Stimulated activated CD4-positive, alpha-beta T cell treated with anti-CD3 and anti-CD28 coated beads, Interleukin-4, amount 100 ng/mL, for 1 hour (primary cell): Measurements from ENCODE around the gene CSF2RB.

Source experiments
- DNase-seq: peaks from one replicate; pipeline ENCODE4 v3.0.0-alpha.2; 2020

CSF2RB gene

DNA sequence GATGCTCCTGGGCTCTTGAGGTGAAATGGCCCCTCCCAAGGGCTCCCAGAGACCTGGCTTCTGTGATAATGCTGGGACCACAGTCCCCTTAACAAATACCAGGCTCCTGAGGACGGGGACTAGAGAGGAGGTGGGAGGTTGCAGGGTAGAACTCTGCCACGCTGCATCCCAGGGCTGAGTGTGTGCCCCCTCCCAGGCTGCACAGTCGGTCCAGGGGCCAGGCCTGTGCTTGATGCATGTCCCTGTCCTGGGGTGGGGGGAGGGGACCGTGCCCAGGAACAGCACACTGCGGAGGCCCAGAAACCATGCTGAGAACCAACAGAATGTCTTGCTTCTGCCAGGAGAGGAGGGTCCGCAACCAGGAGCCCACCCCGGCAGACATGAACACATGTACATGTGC is 9.3 kb downstream of the CSF2RB start:
- no peak for DNase-seq

DNA sequence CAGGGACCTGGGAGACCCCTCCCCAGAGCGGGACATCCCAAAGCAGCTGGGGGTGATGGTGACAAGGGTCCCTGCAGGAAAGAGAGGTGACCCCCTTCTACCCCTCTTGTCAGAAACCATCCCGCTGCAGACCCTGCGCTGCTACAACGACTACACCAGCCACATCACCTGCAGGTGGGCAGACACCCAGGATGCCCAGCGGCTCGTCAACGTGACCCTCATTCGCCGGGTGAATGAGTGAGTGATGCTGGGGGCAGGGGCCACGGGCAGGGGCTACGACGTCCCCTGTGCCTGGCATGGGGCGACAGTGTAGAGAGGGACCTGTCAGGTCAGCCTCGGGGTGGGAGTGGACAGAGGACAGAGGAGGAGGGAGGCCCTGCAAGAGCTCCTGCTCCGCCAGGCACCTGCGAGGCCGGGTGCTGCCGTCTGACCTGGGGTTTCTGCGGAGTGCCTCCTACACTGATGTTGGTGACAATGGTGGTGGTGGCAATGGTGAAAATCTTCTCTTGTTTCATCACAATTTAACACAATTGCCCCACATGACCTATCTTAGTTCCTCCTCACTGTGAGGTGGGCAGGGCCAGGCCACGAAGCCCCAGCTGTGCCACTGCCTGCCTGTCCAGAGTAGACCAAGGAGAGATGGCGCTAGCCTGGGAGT is 9.8 kb downstream of the CSF2RB start:
- DNase-seq, result no peak

DNA sequence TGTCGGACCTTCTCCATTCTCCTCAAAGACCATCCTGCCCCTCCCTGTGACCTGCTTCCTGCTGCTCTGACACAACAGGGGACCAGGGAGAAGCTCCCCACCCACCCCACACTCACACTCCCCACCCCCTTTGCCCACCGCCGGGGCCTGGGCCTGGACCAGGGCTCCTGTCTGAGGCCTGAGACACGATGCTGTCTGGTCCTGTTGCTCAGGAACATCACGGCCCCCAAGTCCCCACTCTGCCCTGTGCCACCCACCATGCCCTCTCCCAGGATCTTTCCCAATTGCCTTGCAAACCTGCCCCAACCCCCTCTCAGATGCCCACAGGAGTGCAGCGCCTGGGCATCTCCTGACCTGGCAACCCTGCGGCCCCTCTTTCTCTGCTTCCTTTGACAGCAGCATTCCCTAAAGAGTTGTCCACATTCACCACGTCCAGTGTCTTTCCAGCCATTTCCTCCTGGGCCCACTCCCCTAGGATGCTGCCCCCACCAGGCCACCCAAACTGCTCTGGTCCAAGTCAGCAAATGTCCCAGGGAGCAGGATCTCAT is 10.8 kb downstream of the CSF2RB start:
- no peak for DNase-seq

DNA sequence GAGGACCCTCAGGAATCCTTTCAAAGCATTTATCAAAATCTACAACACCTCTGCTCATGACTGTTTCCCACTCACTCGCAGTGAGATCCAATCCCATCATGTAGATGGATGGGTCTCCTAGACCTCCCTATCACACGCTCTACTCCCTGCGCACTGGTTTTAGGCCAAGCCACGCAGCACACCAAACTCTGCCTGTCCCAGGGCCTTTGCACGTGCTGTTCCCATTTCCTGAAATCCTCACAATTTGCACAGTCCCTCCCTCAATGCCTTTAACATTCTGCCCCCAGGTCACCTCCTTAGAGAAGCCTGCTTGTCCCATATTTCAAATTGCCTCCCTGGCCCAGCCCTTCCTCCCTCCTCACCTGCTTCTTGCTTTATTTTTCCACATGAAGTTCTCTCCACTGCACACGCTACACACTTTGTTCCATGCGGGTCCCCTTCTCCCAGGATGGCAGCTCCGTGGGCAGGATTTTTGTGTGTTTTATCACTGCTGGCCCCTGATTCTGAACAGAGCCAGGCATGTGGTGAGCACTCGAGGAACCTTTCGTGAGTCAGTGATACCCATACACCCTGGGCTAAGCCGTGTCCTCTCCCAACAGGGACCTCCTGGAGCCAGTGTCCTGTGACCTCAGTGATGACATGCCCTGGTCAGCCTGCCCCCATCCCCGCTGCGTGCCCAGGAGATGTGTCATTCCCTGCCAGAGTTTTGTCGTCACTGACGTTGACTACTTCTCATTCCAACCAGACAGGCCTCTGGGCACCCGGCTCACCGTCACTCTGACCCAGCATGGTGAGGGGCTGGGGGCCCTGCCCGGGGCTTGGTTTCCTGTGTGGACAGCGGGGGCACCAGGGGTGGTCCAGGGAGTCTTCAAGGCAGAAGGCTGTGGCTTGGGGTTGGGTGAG is 12.2 kb downstream of the CSF2RB start:
- no peak for DNase-seq

DNA sequence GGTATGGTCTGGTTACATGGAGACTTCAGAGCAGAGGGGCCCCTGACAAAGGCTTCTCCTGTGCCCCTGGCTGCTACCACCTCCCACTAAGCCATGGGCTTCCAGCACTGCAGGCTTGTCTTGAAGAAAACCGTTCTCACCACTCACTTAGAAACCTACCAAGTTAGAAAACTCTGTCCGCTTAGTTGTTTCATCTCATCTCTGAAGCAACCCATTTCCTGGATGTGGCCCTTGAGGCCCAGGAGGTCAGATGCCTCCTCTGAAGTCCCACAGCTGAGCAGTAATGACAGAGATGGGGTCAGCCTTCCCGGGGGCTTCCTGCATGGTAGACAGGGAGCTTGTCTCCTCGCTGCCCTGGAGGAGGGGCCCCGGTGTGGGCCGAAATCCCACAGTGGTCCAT is 12.9 kb downstream of the CSF2RB start:
- DNase-seq, result no peak

DNA sequence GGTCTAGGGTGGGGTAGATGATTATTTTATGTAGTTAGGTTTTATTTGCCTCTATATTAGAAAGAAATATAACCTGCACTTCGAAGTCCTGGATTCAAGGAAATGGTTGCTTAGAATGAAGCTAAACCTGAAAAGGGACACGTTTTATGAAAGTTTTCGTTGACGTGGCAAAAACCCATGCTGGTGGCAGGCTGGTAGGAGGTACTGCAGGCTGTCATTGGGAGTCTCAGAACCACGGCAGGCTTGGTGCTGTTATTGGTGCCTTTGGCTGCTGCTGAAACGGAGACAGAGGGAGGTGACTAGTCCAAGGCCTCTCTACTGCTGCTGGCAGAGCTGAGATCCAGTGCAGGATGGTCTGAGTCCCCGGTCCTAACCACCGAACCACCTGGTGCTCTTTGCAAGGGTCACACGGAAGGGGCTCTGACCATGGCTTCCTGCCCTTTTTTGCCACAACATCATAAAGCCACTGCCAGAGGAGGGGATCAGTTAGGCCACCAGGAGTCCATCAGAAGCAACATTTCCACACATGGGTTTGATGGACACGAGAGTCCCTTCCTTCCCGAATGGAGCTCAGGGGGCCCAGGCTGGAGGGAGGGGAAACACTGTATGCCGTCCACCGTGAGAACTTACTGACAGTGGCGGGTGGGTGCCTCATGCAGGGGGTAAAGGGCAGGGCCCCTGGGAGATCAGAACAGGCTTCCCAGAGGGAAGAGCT is 13.4 kb downstream of the CSF2RB start:
- no peak for DNase-seq

DNA sequence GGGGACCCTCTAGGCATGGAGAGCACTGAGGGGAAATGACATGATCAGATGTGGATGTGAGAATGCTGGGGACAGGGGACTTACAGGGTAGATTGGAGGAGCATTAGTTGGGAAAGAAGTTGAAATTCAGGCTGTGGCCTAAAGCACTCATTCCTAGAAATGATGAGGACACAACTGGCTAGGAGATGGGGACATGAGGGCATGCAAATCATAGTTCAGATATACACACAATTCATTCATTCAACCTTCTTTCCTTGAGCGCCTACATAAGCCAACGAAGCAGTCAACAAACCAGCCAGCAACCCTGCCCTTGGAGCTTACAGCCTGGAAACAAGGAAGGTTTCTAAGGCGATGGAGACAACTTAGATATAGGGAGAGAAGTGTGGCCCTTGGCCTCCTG is 14.2 kb downstream of the CSF2RB start:
- no peak for DNase-seq

DNA sequence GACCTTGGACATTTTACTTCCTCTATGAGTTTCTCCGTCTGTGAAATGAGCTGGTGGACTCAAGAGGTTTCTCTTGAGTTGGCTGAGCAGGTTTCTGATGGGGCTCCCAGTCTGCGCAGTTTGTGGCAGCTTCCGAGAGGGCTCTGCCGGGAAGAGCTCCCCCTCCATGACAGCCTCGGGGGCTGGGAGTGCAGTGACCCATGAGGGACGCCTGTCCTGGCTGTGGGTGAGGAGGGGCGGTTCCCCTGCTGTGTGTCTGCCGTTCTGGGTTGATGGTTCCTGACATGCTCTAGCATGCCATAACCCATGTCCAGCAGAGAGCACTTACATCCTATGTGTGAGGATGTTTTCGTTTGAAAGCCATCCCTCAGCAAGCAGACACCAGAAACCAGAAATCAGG is 14.8 kb downstream of the CSF2RB start:
- no peak for DNase-seq

DNA sequence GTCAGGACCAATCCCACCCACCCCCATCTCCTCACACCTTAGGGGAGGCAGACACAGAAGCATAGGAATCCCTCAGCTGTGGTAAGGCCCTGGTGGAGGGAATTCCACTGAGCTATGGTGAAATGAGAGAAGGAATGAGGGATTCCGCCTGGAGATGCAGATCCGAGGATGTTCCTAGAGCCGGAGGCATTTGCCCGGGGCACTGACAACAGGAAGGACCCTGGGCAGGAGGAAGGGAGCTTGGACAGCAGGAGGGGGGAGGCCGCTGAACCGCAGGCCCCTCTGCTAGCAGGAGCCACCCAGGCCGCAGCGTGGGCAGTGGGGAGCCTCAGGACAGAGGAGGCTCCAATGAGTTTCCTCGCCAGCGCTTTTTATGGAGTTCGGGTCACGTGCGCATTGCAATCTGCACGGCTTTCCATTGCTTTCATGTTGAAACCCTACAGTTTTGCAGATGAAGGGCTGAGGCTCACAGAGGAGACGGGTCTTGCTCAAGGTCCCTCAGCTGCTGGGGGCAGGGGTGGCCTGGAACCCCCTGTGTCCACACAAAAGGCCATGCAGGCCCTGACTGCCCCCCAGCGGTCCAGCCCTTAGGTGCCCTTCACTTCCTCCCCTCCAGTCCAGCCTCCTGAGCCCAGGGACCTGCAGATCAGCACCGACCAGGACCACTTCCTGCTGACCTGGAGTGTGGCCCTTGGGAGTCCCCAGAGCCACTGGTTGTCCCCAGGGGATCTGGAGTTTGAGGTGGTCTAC is 15.5 kb downstream of the CSF2RB start:
- DNase-seq, result no peak

DNA sequence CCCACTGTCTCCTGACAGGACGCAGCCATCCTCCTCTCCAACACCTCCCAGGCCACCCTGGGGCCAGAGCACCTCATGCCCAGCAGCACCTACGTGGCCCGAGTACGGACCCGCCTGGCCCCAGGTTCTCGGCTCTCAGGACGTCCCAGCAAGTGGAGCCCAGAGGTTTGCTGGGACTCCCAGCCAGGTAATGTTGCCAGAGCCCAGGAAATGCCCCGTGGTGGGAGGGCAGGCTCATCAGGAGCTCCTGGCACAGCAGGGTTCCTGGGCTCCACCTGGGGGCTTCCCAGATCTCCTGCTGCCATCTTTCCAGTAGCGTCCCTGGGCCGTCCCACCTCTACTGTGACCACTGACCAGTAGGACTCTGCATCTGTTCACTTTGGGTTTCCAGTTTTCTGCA is 16.2 kb downstream of the CSF2RB start:
- no peak for DNase-seq

DNA sequence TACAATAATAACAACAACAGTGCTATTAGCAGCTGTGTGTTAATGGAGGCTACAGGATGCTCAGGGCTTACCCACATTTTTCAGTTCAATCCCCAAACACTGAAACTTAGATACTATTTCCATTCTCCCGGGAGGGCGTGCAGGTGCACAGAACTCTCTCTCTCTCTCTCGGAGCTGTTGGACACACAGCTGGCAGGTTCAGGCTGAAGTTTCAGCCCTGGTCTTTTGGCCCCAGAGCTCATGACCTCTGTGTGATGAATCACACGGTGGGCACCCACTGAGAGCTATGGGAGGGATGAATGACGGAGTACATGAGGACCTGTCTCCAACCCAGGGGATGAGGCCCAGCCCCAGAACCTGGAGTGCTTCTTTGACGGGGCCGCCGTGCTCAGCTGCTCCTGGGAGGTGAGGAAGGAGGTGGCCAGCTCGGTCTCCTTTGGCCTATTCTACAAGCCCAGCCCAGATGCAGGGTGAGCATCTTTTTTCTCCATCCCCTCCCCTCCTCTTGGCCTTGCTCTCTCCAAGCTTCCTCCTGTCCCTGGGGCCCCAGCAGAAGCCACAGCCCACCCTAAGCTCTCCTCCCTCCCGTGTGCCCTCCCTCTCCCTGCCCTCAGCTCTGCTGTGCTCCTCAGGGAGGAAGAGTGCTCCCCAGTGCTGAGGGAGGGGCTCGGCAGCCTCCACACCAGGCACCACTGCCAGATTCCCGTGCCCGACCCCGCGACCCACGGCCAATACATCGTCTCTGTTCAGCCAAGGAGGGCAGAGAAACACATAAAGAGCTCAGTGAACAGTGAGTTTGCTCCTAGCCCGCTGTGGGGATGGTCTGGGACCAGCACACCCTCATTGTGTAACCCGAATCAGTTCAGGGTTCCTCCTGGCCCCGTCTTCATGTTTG is 16.9 kb downstream of the CSF2RB start:
- DNase-seq, result no peak

DNA sequence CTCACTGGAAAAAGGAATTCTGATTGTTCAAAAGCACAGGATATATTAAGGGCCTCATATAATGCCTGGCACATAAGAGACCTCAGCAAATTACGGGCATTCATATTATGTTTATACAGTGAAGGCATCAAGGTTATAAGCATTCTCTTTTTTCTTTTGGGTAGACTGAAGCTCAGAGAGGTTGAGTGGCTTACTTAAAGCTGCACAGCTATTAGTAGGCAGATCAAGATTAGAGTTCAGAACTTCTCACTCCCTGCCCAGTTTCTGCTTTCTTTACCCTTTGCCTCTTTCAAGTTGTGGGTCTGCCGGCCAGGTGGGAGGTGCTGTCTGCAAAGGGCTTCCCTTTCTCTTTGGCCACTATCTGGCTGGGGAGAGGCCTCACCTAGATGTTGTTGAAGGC is 18.0 kb downstream of the CSF2RB start:
- DNase-seq, result no peak

DNA sequence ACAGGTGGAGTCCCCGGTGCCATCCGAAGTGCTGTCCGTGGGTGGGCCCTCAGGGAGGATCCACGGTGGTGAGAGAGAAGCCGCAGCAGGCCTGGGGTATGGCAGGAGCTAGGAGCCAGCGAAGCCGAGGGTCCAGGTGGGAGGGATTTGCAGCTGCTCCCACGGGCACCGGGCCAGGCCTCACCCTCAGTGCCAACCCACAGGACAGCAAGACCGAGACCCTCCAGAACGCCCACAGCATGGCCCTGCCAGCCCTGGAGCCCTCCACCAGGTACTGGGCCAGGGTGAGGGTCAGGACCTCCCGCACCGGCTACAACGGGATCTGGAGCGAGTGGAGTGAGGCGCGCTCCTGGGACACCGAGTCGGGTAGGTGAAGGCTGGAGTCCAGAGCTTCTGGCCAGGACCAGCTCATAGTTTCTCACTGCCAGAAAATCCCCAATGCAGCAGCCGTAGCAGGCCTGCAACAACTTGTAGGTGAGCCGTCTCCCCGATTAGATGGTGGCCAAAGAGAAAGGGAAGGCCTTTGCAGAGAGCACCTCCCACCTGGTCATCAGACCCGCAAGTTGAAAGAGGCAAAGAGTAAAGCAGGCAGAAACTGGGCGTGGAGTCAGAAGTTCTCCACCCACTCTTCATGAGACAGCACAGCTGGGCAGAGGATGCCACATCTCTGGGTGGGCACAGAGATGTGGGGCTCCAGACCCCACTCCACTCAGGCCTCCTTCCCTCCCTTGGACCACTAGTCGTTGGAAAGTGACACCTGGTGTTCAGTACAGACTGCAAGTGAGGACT is 20.4 kb downstream of the CSF2RB start:
- no peak for DNase-seq

DNA sequence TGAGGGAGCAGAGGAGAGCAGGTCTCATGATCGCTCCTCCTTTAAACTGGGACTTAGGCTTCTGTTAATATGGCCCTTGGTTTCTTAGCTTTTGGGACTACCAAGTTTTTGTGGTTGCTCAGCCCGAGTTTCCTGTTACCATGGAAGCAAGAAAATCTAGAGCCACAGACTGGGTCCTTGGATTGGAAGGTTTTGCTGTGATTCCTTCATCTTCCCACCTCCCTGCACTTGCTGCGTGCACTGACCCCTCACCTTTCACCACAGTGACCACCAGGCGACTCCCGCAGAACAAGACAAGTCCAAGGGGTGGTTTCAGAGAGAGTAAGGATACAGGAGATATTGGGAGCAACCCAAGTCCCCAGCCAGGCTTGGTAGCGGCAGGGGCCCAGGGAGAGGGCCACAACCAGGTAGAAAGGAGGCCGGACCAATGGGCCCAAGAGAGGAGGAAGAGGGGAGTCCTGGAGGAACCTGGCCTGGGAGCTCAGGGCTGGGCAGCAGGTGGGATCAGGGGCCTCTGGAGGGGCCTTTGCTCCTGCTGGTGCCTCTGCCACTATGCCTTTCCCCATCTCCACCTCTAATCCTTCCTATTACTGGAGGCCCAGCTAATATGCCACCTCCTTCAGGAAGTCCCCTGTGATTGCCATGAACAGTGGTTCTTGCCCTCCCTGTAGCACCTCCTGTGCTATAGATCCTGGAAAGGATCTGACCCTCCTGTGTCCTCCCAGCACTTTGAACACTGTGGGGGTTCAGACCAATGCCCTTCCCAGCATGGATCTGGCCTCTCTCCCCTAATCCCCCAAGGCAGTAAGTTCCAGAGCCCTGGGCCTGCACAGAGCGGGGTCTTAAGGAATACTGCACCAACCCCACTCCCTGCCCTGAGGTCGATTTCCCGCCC is 21.2 kb downstream of the CSF2RB start:
- no peak for DNase-seq

DNA sequence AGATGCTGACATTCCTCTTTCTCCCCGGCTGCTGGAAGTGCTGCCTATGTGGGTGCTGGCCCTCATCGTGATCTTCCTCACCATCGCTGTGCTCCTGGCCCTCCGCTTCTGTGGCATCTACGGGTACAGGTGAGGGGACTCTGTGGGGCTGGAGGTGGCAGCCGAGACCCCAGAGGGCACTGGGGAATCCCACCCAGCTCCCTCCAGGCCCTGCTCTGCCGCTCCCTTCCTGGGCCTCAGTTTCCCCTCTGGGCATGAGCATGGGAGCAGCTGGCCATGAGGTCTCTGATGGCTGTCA is 21.8 kb downstream of the CSF2RB start:
- DNase-seq, result no peak

DNA sequence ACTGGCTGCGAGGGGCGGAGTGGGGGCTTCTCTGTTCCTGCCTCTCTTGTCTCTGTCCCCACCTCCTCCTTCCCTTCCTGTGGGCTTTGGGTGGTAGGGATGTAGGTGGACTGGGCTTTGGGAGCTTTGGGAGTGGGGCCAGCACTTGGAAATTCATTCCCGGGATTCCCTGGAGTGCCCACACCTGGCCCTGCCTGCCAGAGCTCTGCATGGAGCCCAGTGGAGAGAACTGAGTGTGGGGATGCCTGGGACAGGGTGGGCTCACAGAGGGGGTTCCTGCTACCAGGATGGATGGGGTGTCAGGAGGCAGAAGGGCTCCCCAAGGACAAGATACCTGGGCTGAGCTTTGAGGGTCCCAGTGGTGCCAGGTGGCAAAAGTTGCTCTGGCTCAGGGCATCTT is 22.3 kb downstream of the CSF2RB start:
- no peak for DNase-seq

DNA sequence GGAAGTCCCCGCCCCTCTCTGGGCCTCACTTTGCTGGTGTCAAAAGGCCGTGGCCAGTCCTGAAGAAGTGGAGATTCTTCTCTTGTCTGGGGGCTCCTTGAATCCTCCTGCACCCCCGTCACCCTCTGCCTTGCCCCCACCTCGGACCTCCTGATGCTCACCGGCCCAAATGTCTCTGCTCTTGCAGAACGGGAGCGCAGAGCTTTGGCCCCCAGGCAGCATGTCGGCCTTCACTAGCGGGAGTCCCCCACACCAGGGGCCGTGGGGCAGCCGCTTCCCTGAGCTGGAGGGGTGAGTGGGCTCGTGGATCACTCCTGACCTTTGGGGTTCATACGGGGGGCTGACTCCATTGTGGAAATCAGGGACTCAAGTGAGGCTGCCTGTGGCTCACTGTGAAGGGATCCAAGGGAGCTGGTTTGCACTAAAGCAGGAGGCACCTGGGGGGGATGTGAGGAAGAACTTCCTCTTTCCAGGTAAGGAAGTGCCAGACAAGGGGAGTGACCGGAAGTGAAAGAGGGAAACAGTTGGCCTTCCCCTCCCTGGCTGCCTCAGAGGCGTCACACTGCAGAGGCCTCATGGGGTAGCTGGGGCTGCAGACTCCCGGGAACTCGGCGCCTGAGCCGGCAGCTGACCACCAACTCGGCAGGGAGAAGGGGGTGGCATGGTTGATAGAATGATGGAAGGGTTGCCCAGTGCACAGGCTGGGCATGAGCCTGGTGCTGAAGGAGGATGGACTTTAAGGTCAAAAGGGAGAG is 23.1 kb downstream of the CSF2RB start:
- no peak for DNase-seq

DNA sequence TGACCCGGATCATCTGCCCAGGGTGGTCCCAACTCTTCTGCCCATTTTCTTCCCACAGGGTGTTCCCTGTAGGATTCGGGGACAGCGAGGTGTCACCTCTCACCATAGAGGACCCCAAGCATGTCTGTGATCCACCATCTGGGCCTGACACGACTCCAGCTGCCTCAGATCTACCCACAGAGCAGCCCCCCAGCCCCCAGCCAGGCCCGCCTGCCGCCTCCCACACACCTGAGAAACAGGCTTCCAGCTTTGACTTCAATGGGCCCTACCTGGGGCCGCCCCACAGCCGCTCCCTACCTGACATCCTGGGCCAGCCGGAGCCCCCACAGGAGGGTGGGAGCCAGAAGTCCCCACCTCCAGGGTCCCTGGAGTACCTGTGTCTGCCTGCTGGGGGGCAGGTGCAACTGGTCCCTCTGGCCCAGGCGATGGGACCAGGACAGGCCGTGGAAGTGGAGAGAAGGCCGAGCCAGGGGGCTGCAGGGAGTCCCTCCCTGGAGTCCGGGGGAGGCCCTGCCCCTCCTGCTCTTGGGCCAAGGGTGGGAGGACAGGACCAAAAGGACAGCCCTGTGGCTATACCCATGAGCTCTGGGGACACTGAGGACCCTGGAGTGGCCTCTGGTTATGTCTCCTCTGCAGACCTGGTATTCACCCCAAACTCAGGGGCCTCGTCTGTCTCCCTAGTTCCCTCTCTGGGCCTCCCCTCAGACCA is 24.0 kb downstream of the CSF2RB start:
- DNase-seq, result no peak

DNA sequence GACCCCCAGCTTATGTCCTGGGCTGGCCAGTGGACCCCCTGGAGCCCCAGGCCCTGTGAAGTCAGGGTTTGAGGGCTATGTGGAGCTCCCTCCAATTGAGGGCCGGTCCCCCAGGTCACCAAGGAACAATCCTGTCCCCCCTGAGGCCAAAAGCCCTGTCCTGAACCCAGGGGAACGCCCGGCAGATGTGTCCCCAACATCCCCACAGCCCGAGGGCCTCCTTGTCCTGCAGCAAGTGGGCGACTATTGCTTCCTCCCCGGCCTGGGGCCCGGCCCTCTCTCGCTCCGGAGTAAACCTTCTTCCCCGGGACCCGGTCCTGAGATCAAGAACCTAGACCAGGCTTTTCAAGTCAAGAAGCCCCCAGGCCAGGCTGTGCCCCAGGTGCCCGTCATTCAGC is 24.6 kb downstream of the CSF2RB start:
- no peak for DNase-seq
